Measurements from ENCODE around the gene PLEKHA3.

Gene PLEKHA3

GRCh38 chr2:178499640-178500039, 19.4 kb downstream of the PLEKHA3 start:
- Histone ChIP-seq H3K9me2 (replicated peaks; ENCODE audit: insufficient read depth, low read length) (no peaks in the 10 kb centered on the region), H4K20me1 (ENCODE audit: low read depth, low read length) (no peaks in the 10 kb centered on the region), H3K36me3 (ENCODE audit: low read length) (peaks cover 42% of the 10 kb centered on the region), H3F3A (ENCODE audit: insufficient read depth) (no peaks in the 10 kb centered on the region), H3K9ac (ENCODE audit: low read length) (no peak overlapping the region), H3K9me3 (ENCODE audit: insufficient read depth, low read length) (no peaks in the 10 kb centered on the region), H3K79me2 (ENCODE audit: insufficient read depth, low read length) (no peaks in the 10 kb centered on the region), H3K27me3 (ENCODE audit: low read length) (no peaks in the 10 kb centered on the region), H3K4me3 (ENCODE audit: insufficient read depth, low read length, poor library complexity, severe bottlenecking) (no peak overlapping the region), H3K27ac (ENCODE audit: low read depth, low read length) (no peak overlapping the region), H2AFZ (ENCODE audit: low read depth, low read length, severe bottlenecking) (no peak overlapping the region), H3K4me2 (ENCODE audit: low read depth, low read length, poor library complexity, severe bottlenecking) (no peak overlapping the region)
- TF ChIP-seq EZH2phosphoT487 (conservative IDR thresholded peaks at IDR 0.05; ENCODE audit: low read length) = no peak
- no peak for TF ChIP-seq CTCF (IDR thresholded peaks at IDR 0.05; ENCODE audit: insufficient read depth, low read length, poor library complexity, severe bottlenecking)

GRCh38 chr2:178502751-178503150, 22.5 kb downstream of the PLEKHA3 start:
- Histone ChIP-seq H3K4me3 (ENCODE audit: insufficient read depth, low read length, poor library complexity, severe bottlenecking) (no peak overlapping the region), H3K9me2 (replicated peaks; ENCODE audit: insufficient read depth, low read length) (no peaks in the 10 kb centered on the region)

GRCh38 chr2:178506101-178506500, 25.8 kb downstream of the PLEKHA3 start:
- Histone ChIP-seq H3F3A (ENCODE audit: insufficient read depth) (no peaks in the 10 kb centered on the region), H3K36me3 (ENCODE audit: low read length) (peaks cover 40% of the 10 kb centered on the region), H3K9me2 (replicated peaks; ENCODE audit: insufficient read depth, low read length) (no peaks in the 10 kb centered on the region), H3K27ac (ENCODE audit: low read depth, low read length) (no peak overlapping the region), H3K27me3 (ENCODE audit: low read length) (no peaks in the 10 kb centered on the region), H2AFZ (ENCODE audit: low read depth, low read length, severe bottlenecking) (no peak overlapping the region), H3K79me2 (ENCODE audit: insufficient read depth, low read length) (no peaks in the 10 kb centered on the region), H3K4me2 (ENCODE audit: low read depth, low read length, poor library complexity, severe bottlenecking) (no peak overlapping the region), H3K4me3 (ENCODE audit: insufficient read depth, low read length, poor library complexity, severe bottlenecking) (no peak overlapping the region), H3K9ac (ENCODE audit: low read length) (no peak overlapping the region), H3K9me3 (ENCODE audit: insufficient read depth, low read length) (no peaks in the 10 kb centered on the region), H4K20me1 (ENCODE audit: low read depth, low read length) (no peaks in the 10 kb centered on the region)
- no peak for TF ChIP-seq CTCF (IDR thresholded peaks at IDR 0.05; ENCODE audit: insufficient read depth, low read length, poor library complexity, severe bottlenecking)
- TF ChIP-seq EZH2phosphoT487 (conservative IDR thresholded peaks at IDR 0.05; ENCODE audit: low read length) = no peak

More at GRCh38 chr2:178502751-178503150, 22.5 kb downstream of the PLEKHA3 start:
- Histone ChIP-seq H3F3A (ENCODE audit: insufficient read depth) (no peaks in the 10 kb centered on the region), H2AFZ (ENCODE audit: low read depth, low read length, severe bottlenecking) (no peak overlapping the region), H3K9ac (ENCODE audit: low read length) (no peak overlapping the region), H3K36me3 (ENCODE audit: low read length) (peaks cover 53% of the 10 kb centered on the region), H3K9me3 (ENCODE audit: insufficient read depth, low read length) (no peaks in the 10 kb centered on the region), H3K4me2 (ENCODE audit: low read depth, low read length, poor library complexity, severe bottlenecking) (no peak overlapping the region), H3K27ac (ENCODE audit: low read depth, low read length) (no peak overlapping the region), H3K79me2 (ENCODE audit: insufficient read depth, low read length) (no peaks in the 10 kb centered on the region), H4K20me1 (ENCODE audit: low read depth, low read length) (no peaks in the 10 kb centered on the region), H3K27me3 (ENCODE audit: low read length) (no peaks in the 10 kb centered on the region)
- TF ChIP-seq CTCF (IDR thresholded peaks at IDR 0.05; ENCODE audit: insufficient read depth, low read length, poor library complexity, severe bottlenecking) (no peak), EZH2phosphoT487 (conservative IDR thresholded peaks at IDR 0.05; ENCODE audit: low read length) (no peak)

Data from SU-DHL-6 (cell line).